Activated naive CD4-positive, alpha-beta T cell treated with anti-CD3 and anti-CD28 coated beads, Interleukin-2, amount 50 U/mL, for 72 hours (primary cell): ENCODE measurements around the gene MRTFB. TPM values are rescaled to one million over a fixed set of nuclear protein-coding genes. Genes with fewer than 3 reads are reported as not detected.
"Not testable (repeated sequence)": the region's sequence is repeated elsewhere in the genome, so short reads cannot be mapped to it uniquely, and the experiment has no call there.

Experiments
- ATAC-seq, 2 donors: fragments of 150-1000 bp; cut with Tn5 transposase; 2 replicates each; pipeline ENCODE4 v1.10.0; 2021; ENCODE audit warnings: mild to moderate bottlenecking in 2 of 2, moderate library complexity in 2 of 2
- DNase-seq, 2 donors: peaks; one replicate each; pipeline ENCODE4 v3.0.0; 2021 to 2022; ENCODE audit warnings: low spot score in 2 of 2
- H3K27ac Mint-ChIP-seq, 2 donors: one replicate each; pipeline ENCODE4 v1.8.0; 2022; ENCODE audit warnings: mild to moderate bottlenecking in 2 of 2, mixed read lengths in 2 of 2
- H3K36me3 Mint-ChIP-seq, 2 donors: one replicate each; pipeline ENCODE4 v1.8.0; 2022; ENCODE audit warnings: mixed read lengths in 2 of 2
- H3K9me3 Mint-ChIP-seq, 2 donors: one replicate each; pipeline ENCODE4 v1.8.0; 2022; ENCODE audit warnings: mixed read lengths in 2 of 2
- total RNA-seq, 2 donors: library from RNA; stranded (reverse); gene quantifications; one replicate each; pipeline ENCODE4 v1.2.3, GENCODE V29; 2022

The MRTFB gene
- 10 to 100 TPM; 14.6 to 18.6 TPM for total RNA-seq

GRCh38 chr16:14070877-14071575, at the start of gene MRTFB:
Gene MRTFB, plus strand, starts transcription at chr16:14071319. Its CDS starts 69,288 bp downstream, at chr16:14140607.
- peak; percentile 90 for ATAC-seq
- peak within 1 kb of the TSS; percentile 91 for H3K27ac Mint-ChIP-seq
- DNase-seq: peak; percentile 88
- H3K9me3 Mint-ChIP-seq: no peaks in the 10 kb centered on the region
- no peaks in the 10 kb centered on the region for H3K36me3 Mint-ChIP-seq

- not testable (repeated sequence) for H3K27ac Mint-ChIP-seq, H3K36me3 Mint-ChIP-seq, ATAC-seq, DNase-seq, H3K9me3 Mint-ChIP-seq
Measured at GRCh38 chr16:14023526-14023925, 47.6 kb upstream of the MRTFB start.

- DNase-seq (no peak), ATAC-seq (no peak)
- Mint-ChIP-seq H3K9me3 (peaks cover 0 to 3% of the 10 kb centered on the region in 2 donors), H3K27ac (no peak overlapping the region), H3K36me3 (peaks cover 0 to 5% of the 10 kb centered on the region in 2 donors)
Measured at GRCh38 chr16:14024283-14024682, 46.8 kb upstream of the MRTFB start.

GRCh38 chr16:14026572-14027285, 44.4 kb upstream of the MRTFB start:
- Mint-ChIP-seq H3K36me3 (peaks cover 0 to 5% of the 10 kb centered on the region in 2 donors), H3K27ac (no peak overlapping the region)

DNA sequence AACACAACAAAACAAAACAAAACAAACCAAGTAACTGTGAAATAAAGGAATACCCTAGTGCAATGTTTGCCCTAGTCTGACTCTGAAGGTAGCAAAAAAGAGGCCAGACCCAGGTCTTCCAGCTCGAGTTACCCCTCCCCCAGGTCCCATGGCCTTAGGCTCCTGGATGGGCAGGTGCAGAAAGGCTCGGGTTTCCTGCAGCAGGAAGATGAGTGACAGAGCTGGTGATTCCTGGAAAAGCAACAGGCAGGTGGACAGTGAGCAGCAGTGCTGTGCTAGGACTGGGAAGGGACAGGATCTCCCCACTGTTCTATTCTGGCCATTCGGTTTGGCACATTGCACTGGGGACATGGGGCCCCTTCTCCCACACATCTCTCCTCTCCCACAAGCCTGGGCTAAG, 42.9 kb upstream of the MRTFB start:
- Mint-ChIP-seq H3K27ac (no peak overlapping the region), H3K9me3 (peaks cover 0 to 3% of the 10 kb centered on the region in 2 donors), H3K36me3 (peaks cover 0 to 5% of the 10 kb centered on the region in 2 donors)
- ATAC-seq (no peak), DNase-seq (no peak)

More at GRCh38 chr16:14026572-14027285, 44.4 kb upstream of the MRTFB start:
- ATAC-seq (no peak), DNase-seq (no peak)
- H3K9me3 Mint-ChIP-seq: peaks cover 0 to 3% of the 10 kb centered on the region in 2 donors

GRCh38 chr16:14029658-14030057, 41.5 kb upstream of the MRTFB start:
- H3K9me3 Mint-ChIP-seq: no peaks in the 10 kb centered on the region
- ATAC-seq (no peak), DNase-seq (no peak)
- no peak overlapping the region for H3K27ac Mint-ChIP-seq
- H3K36me3 Mint-ChIP-seq: no peaks in the 10 kb centered on the region

DNA sequence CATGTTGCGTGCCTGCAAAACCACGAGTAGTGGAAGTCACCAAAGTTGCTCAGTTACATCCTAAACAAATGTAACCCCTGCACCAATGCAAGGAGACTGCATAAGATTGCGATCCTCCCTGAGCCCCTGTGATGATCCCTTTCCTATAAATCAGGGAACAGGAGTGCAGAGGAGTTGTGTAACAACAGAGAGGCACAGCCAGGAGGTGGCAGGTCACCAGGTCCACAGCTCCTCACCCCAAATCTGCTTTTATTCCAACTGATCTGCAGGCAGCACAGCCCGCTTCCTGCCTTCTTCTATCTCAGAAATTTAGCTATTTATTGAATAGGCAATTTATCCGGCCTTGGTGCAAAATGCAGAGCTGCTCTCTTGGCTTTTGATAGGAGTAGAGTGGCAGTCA, 36.0 kb upstream of the MRTFB start:
- DNase-seq (no peak), ATAC-seq (no peak)
- Mint-ChIP-seq H3K9me3 (no peaks in the 10 kb centered on the region), H3K27ac (no peak overlapping the region), H3K36me3 (no peaks in the 10 kb centered on the region)

GRCh38 chr16:14036889-14037288, 34.2 kb upstream of the MRTFB start:
- DNase-seq (no peak), ATAC-seq (no peak)
- no peaks in the 10 kb centered on the region for H3K36me3 Mint-ChIP-seq
- H3K27ac Mint-ChIP-seq: no peak overlapping the region
- no peaks in the 10 kb centered on the region for H3K9me3 Mint-ChIP-seq

DNA sequence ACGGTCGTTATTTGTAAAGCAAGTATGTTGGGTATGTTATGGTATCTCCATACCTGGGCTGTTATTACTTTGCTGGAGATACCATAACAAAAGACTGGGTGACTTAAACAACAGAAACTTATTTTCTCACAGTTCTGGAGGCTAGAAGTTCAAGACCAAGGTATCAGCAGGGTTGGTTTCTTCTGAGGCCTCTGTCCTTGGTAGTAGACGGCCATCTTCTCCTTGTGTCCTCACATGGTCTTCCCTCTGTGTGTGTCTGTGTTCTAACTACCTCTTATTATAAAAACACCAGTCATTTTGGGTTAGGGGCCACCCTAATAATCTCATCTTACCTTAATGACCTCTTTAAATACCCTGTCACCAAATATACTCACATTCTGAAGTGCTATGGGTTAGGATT, 33.2 kb upstream of the MRTFB start:
- no peak for DNase-seq
- Mint-ChIP-seq H3K27ac (no peak overlapping the region), H3K9me3 (no peaks in the 10 kb centered on the region), H3K36me3 (no peaks in the 10 kb centered on the region)
- ATAC-seq: no peak

DNA sequence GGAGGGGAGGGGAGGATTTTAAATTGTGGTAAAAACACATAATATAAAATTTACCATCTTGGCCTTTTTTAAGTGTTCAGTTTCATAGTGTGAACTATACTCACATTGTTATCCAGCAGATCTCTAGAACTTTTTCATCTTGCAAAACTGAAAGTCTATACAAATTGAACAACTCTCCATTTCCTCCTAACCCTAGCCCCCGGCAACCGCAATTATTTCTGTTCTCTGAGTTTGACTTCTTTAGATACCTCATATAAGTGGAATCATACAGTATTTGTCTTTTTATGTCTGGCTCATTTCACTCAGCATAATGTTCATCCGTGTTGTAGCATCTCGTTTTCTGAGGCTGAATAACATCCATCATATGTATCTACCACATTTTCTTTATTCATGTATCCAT, 30.0 kb upstream of the MRTFB start:
- H3K9me3 Mint-ChIP-seq: no peaks in the 10 kb centered on the region
- peak; percentile 45 to 83 for ATAC-seq
- no peak for DNase-seq
- no peak overlapping the region for H3K27ac Mint-ChIP-seq
- no peaks in the 10 kb centered on the region for H3K36me3 Mint-ChIP-seq

DNA sequence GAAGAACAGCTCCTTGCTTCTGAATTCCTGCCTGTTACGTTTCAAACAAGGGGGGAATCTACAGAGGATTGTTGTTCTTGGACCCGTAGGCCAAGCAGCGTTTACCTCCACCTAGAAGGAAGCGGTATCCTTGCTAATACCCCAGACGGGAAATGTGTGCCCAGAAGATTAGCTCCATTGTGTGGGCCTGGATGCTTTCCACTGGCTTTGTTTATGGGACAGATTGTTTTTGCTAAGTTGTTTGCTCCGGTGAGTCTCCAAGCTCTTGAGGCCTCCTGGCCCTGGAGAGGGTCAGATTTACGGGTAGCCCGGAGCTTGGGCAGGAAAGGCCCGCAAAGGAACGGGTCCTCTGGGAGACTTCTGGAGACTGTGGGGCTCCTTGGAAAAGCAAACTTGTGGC, 28.4 kb upstream of the MRTFB start:
- H3K36me3 Mint-ChIP-seq: no peaks in the 10 kb centered on the region
- DNase-seq (no peak), ATAC-seq (no peak)
- H3K27ac Mint-ChIP-seq: no peak overlapping the region
- no peaks in the 10 kb centered on the region for H3K9me3 Mint-ChIP-seq

- Mint-ChIP-seq H3K9me3 (no peaks in the 10 kb centered on the region), H3K36me3 (no peaks in the 10 kb centered on the region), H3K27ac (no peak overlapping the region)
- DNase-seq (no peak), ATAC-seq (no peak)
Measured at GRCh38 chr16:14043278-14043677, 27.8 kb upstream of the MRTFB start.

- no peak for ATAC-seq
- Mint-ChIP-seq H3K36me3 (no peaks in the 10 kb centered on the region), H3K27ac (no peak overlapping the region), H3K9me3 (no peaks in the 10 kb centered on the region)
- DNase-seq: no peak
Measured at GRCh38 chr16:14043793-14044192, 27.3 kb upstream of the MRTFB start.

DNA sequence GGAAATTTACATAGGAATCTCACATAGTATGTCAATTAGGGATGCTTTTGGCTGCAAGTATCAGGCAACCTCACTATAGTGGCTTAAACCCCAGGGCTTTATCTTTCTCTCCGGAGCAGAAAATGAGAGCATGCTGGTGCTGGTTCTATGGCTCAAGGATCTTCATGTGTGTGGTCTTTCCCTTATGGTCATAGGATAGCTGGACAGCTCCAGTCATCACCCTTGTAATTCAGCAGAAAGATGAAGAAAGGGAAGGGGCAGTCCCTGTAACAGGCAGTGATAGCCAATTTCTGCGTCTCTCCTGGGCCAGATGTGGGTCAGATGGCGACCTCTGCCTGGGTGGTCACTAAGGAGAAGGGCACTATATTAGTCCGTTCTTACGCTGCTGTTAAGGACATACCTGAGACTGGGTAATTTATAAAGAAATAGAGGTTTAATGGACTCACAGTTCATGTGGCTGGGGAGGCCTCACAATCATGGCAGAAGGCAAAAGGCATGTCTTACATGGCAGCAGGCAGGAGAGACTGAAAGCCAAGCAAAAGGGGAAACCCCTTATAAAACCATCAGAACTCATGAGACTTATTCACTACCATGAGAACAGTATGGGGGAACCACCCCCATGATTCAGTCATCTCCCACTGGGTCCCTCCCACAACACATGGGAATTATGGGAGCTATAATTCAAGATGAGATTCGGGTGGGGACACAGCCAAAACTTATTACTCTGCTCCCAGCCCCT, 23.8 kb upstream of the MRTFB start:
- H3K36me3 Mint-ChIP-seq, DNase-seq, H3K27ac Mint-ChIP-seq, H3K9me3 Mint-ChIP-seq: not testable (repeated sequence)
- peak in 1 of 2 donors; percentile 64 for ATAC-seq

DNA sequence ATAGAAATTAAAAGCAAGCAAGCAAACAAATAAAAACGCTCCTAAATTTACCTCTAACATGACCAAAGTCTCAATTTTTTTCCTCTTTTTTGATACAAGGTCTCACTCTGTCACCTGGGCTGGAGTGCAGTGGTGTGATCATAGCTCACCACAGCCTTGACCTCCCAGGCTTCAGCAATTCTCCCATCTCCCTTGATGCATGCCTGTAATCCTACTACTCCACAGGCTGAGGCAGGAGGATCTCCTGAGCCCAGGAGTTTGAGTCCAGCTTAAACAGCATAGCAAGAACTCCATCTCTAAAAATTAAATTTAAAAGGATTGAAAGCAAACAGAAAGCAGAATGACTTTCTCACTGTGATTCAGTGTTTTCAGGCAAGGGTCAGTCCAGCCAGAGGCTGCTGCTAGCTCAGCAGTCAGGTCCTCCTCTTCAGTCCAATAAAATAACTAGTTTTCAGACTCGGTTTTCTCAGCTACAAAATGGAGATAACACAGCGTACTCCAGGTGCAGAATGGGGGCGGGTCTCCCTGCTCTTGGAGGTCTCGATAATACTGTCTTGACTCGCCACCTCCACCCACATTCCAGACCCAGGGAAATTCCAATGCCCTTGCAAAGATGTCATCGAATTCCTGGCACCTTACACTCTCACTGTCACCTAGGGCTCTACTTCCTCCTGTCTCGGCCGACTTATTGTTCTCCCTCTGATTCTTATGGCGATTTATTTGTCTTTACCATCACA, 20.7 kb upstream of the MRTFB start:
- no peaks in the 10 kb centered on the region for H3K36me3 Mint-ChIP-seq
- no peak overlapping the region for H3K27ac Mint-ChIP-seq
- DNase-seq (no peak), ATAC-seq (no peak)
- H3K9me3 Mint-ChIP-seq: no peaks in the 10 kb centered on the region

- ATAC-seq (no peak), DNase-seq (no peak)
- no peak overlapping the region for H3K27ac Mint-ChIP-seq
- peaks cover under 1 to 1% of the 10 kb centered on the region in 2 donors for H3K9me3 Mint-ChIP-seq
- peaks cover 0 to under 1% of the 10 kb centered on the region in 2 donors for H3K36me3 Mint-ChIP-seq
Measured at GRCh38 chr16:14051103-14051729, 19.9 kb upstream of the MRTFB start.
